GM20000 (cell line): ENCODE data around the gene SHTN1.
A peak's percentile ranks its signal among the peaks of the same experiment; 100 is the strongest.

Experiments
- DNase-seq: peaks from one replicate; pipeline ENCODE4 v3.0.0; 2012; ENCODE audit warnings: low spot score
- TF ChIP-seq, protein P1 (sequence below): IDR thresholded peaks from 2 replicates; pipeline ENCODE4 v1.5.1; 2012; ENCODE audit warnings: mild to moderate bottlenecking, control low read depth; ENCODE audit errors: extremely low read depth, missing control alignments

The SHTN1 gene

DNA sequence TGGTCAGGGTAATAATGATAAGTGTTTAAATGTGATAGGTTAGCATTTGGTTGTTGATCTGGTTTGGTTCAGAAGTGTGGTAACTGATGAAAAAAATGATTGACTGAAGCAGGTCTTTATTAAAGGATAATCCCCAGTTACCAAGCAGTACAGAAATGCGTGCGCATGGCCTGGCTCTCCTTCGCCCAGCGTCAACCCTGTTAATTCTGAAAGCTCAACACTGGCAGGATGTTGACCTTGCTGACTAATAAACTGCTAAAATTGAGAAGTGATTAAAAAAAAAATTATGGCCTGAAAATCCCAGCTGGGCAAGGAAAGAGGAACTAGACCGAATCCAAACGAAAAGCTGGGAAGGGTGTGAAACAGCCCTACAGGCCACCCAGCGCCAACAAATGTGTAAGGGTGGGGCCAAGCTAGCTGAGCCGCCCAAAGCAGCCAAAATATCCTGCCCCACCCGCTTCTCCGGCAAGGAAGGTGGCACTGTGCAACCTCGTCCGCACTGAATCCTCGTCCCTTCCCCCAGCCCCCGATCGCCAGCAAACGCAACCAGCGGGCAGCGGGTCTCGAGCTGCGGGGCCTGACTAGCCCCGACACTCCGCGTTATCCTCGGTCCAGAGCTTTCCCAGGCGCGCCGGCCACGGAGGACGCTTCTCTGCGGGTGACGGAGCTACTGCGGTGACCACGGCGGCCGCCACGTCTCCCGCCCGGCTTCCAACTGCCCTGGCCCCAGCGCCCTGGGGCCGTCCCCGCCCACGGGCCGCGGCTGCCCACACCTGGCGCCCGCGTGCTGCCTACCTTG lies 561 bp downstream of the SHTN1 start:
- TF ChIP-seq, protein P1, sequence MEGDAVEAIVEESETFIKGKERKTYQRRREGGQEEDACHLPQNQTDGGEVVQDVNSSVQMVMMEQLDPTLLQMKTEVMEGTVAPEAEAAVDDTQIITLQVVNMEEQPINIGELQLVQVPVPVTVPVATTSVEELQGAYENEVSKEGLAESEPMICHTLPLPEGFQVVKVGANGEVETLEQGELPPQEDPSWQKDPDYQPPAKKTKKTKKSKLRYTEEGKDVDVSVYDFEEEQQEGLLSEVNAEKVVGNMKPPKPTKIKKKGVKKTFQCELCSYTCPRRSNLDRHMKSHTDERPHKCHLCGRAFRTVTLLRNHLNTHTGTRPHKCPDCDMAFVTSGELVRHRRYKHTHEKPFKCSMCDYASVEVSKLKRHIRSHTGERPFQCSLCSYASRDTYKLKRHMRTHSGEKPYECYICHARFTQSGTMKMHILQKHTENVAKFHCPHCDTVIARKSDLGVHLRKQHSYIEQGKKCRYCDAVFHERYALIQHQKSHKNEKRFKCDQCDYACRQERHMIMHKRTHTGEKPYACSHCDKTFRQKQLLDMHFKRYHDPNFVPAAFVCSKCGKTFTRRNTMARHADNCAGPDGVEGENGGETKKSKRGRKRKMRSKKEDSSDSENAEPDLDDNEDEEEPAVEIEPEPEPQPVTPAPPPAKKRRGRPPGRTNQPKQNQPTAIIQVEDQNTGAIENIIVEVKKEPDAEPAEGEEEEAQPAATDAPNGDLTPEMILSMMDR, result no peak
- DNase-seq, result peak; percentile 27

DNA sequence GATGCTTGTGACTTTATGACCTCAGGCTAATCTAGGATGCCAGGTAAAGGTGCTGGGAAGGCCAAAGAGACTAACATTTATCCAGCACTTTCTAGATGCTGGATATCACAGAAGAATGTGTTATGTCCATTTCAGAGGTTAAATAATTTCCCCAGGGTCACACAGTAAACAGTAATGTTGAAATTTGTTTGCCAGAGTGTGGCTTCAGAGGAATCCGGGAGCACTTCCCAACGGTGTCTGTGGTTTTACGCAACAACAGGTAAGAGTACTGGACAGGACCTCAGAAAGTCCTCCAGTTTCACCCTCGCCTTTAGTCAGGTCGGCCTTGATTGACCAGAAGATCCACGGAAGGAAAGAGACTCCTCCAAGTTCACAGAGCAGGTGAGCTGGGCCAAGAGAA lies 1.7 kb downstream of the SHTN1 start:
- TF ChIP-seq, protein P1, result no peak

DNA sequence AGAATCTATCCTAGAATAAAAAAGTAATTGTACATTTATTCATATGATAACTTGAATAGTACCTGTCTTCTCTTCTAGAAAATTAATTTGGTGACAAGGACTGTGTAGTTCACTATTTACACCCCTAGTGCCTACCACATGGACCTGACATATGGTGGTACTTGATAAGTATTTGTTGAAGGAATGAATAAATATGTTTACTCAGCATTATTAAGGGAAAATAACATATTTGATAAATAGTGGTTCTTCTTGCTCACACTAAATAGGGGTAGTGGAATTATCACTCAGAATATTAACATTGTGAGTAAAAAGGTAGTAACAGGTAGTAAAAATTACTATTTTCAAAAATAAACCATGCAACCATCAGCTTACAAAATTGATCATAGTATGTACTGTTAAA lies 2.8 kb downstream of the SHTN1 start:
- TF ChIP-seq, protein P1, result no peak
- DNase-seq, result no peak

More for the DNA sequence above, 1.7 kb downstream of the SHTN1 start:
- no peak for DNase-seq

DNA sequence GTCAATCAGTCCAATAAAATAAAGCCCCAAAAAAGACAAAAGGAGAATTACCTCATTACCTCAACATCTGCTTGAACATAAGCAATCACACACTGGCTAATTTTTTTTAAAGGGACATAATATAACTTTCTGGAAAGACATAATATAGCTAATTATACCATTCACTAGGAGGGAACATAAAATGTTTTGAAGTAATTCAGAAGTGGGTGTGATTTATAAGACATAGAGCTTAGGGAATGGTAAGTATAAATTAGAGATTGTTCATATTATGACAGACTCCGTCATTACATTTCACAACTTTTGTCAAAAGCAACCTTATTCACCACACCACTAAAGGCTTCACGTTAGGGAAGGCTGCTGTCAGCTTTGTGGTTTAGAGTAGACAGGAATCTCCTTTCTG lies 3.8 kb downstream of the SHTN1 start:
- TF ChIP-seq, protein P1, result no peak
- DNase-seq, result no peak

DNA sequence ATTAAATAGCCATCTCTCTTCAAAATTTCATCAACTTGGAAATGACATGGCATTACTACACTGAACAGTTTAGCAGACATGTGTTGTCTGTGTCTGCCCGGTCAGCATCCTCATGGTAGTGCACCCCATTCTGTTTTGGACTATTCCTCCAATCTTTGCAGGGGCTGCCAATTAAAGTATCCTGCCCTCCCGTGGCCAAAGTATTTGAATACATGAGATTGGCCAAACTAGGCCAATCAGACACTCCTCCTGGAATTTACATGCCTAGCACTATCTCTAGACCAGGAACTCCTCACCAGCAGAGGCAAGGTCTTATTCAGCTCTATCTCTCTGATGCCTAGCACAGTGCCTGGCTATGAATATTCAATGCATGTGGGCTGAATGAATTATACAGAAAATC lies 4.4 kb downstream of the SHTN1 start:
- DNase-seq, result no peak
- TF ChIP-seq, protein P1, result no peak

DNA sequence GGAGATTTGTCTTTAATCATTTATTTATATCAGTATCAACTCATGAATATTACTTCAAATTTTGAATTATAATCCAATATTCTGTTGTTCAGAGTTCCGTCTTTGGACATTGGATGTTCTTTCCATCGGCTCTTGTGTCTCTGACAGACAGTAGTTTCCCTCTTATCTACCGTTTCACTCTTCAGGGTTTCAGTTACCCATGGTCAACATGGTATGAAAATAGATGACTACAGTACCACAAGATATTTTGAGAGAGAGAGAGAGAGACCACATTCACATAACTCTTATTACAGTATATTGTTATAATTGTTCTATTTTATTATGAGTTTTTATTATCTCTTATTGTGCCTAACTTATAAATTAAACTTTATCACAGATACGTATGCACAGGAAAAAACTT lies 6.8 kb downstream of the SHTN1 start:
- DNase-seq, result no peak
- TF ChIP-seq, protein P1, result no peak

DNA sequence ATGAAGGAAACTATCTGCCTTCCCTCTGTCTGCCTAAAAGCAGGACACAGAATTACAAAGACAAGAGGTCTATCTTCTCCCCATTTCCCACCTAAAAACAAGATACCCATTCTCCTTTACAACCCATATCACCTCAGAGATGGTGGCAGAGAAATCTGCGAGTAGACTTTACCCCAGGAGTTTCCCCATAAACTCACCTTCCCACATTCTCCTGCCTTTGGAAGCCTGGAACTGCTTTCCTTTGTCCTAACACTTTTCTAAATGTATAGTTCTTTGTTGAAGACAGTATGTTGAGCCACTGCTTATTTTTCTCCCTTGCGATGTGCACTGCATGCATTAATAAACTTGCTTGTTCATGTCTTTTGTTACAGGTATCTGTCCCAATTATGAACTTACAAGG lies 8.0 kb downstream of the SHTN1 start:
- TF ChIP-seq, protein P1, result no peak
- DNase-seq, result no peak
